ENCODE measurements around the gene KIF17. TPM values are rescaled to one million over a fixed set of nuclear protein-coding genes. Genes with fewer than 3 reads are reported as not detected.
A peak's percentile ranks its signal among the peaks of the same experiment; 100 is the strongest.

Gene KIF17
- polyA plus RNA-seq, 2 of the 4 experiments (the other 2 are of a cell fraction), result 0.78 to 1.0 TPM

GRCh38 chr1:20665726-20666125, 52.1 kb downstream of the KIF17 start (continued):
- no peak for TF ChIP-seq REST (IDR thresholded peaks at IDR 0.05)

- ATAC-seq (no peak), FAIRE-seq (no peak), DNase-seq (ENCODE audit: low read depth in 1 of 2, low spot score in 1 of 2) (no peak)
- no peak overlapping the region for H3K4me2 ChIP-seq
- ChIA-PET CTCF (interaction anchor here (1.1 to 2.4 kb wide), 2 partner anchors 142 to 531 kb away, joined by 3 to 9 read pairs; no protein-coding TSS in a partner anchor), POLR2A (no interaction called here)
- no peak for TF ChIP-seq POLR2A (IDR thresholded peaks at IDR 0.05; ENCODE audit: low read length)
- TF ChIP-seq ELK1 (IDR thresholded peaks at IDR 0.05; ENCODE audit: low read depth, low read length), result no peak
- TF ChIP-seq KDM5A (IDR thresholded peaks at IDR 0.05), result no peak
- TF ChIP-seq NR3C1 (IDR thresholded peaks at IDR 0.05), result no peak
- no peak for TF ChIP-seq EP300 (IDR thresholded peaks at IDR 0.05)
- no peak for TF ChIP-seq RARB (CRISPR knock-in tag; IDR thresholded peaks at IDR 0.05)
- no peak for TF ChIP-seq TFCP2L1 (CRISPR knock-in tag; IDR thresholded peaks at IDR 0.05)
- no peak for TF ChIP-seq ZFP36 (IDR thresholded peaks at IDR 0.05; ENCODE audit: borderline replicate concordance, partially characterized antibody)
- TF ChIP-seq HES2 (IDR thresholded peaks at IDR 0.05), result no peak
- no peak for TF ChIP-seq JUNB (IDR thresholded peaks at IDR 0.05)
- TF ChIP-seq MAFK (IDR thresholded peaks at IDR 0.05; ENCODE audit: partially characterized antibody), result no peak
- no peak for TF ChIP-seq MYC (IDR thresholded peaks at IDR 0.05; ENCODE audit: borderline replicate concordance, low read length)
- no peak overlapping the region for H3K4me3 ChIP-seq
- H3K27ac ChIP-seq, result no peak overlapping the region
- no peaks in the 10 kb centered on the region for H3K9me3 ChIP-seq
- H3K4me1 ChIP-seq, result peaks cover 18% of the 10 kb centered on the region
- WGBS (ENCODE audit: missing lambda C conversion rate), result 75% methylated on average over 4 of the region's 12 CpGs
Measured at GRCh38 chr1:20663969-20664715, 53.7 kb downstream of the KIF17 start.

- WGBS (ENCODE audit: missing lambda C conversion rate), result 38% methylated on average over 1 of the region's 1 CpG
- POLR2A ChIA-PET, result no interaction called here
- no peak overlapping the region for H3K27ac ChIP-seq
- no peak overlapping the region for H3K4me2 ChIP-seq
- CTCF ChIA-PET, result interaction anchor here (0.7 to 2.4 kb wide), 4 partner anchors 9 to 531 kb away, joined by 3 to 9 read pairs (median 3); no protein-coding TSS in a partner anchor
- DNase-seq (ENCODE audit: low read depth in 1 of 2, low spot score in 1 of 2) (no peak), FAIRE-seq (no peak), ATAC-seq (no peak)
- H3K9me3 ChIP-seq, result no peaks in the 10 kb centered on the region
- TF ChIP-seq ZC3H11A (IDR thresholded peaks at IDR 0.05), result no peak
- no peak for TF ChIP-seq RARB (CRISPR knock-in tag; IDR thresholded peaks at IDR 0.05)
- no peak for TF ChIP-seq ATOH8 (CRISPR knock-in tag; IDR thresholded peaks at IDR 0.05; ENCODE audit: low read depth)
- no peak for TF ChIP-seq PHF8 (IDR thresholded peaks at IDR 0.05; ENCODE audit: borderline replicate concordance, low read depth)
- no peak for TF ChIP-seq MAFK (IDR thresholded peaks at IDR 0.05; ENCODE audit: partially characterized antibody)
- TF ChIP-seq RAD21 (conservative IDR thresholded peaks at IDR 0.05 in 1 of 2, IDR thresholded peaks at IDR 0.05 in 1 of 2), result peak; percentile 16 to 53; a peak in 2 of 5 replicates
- TF ChIP-seq ELK1 (IDR thresholded peaks at IDR 0.05; ENCODE audit: low read depth, low read length), result no peak
- no peak overlapping the region for H3K4me3 ChIP-seq
- peaks cover 18% of the 10 kb centered on the region for H3K4me1 ChIP-seq
Measured at GRCh38 chr1:20663365-20663764, 54.4 kb downstream of the KIF17 start.
